Mononuclear cell (primary cell): ENCODE measurements around the gene TEX29. TPM values are rescaled to one million over a fixed set of nuclear protein-coding genes. Genes with fewer than 3 reads are reported as not detected.

Source experiments
- H3K27me3 ChIP-seq: 2 replicates; pipeline ENCODE4 v1.6.0; 2011; ENCODE audit warnings: low read length, control low read depth; ENCODE audit not compliant: insufficient read depth
- H3K4me1 ChIP-seq: 2 replicates; pipeline ENCODE4 v1.5.1; 2011; ENCODE audit warnings: mild to moderate bottlenecking, low read length, control low read depth; ENCODE audit not compliant: insufficient read depth
- H3K4me3 ChIP-seq: 2 replicates; pipeline ENCODE4 v1.5.1; 2011; ENCODE audit warnings: mild to moderate bottlenecking, low read length, moderate library complexity
- H3K9me3 ChIP-seq: 2 replicates; pipeline ENCODE4 v1.5.1; 2011; ENCODE audit warnings: low read depth, mild to moderate bottlenecking, control low read depth, low read length
- total RNA-seq: library from RNA; depleted of rRNA; stranded (reverse); fragments of >200 nt; gene quantifications from one replicate; pipeline ENCODE4 v1.2.3, GENCODE V29; 2012

Gene TEX29
- total RNA-seq, 1 donor, result 0.21 TPM

DNA sequence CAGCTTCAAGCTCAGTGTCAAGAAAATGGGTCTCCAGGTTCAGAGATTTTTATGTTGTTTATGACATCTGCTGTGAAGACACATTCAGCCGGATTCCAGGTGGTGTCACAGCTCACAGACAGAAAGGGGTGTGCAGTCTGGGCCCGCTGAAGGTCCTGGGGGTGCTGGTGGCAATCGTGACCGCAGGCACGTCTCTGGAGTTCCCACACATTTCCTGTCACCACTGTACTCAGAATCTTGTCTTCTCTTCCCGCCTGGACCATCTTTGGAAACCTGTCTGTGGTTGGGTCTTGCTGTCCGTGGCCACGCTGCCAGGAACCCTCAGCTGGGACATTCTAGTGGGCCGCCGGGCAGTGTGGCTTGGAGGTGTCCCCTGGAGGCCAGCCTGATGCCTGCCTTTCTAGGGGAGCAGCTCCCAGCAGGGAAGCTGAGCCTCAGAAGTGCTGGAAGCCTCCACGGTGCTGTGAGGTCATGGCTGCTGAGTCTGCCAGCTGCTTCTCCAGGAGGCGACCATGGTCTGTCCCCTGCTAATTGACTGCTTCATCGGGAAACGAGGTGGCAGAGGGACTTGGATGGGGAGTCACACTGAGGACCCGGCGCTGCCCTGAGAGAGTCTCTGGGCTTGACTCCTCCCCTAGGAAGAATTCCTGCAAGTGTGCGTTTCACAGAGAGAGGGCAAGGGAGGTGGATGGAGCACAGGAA lies 3.7 kb downstream of the TEX29 start:
- Histone ChIP-seq H3K4me1 (no peaks in the 10 kb centered on the region), H3K27me3 (no peaks in the 10 kb centered on the region), H3K9me3 (no peaks in the 10 kb centered on the region), H3K4me3 (no peak overlapping the region)

GRCh38 chr13:111324736-111325135 lies 4.3 kb downstream of the TEX29 start:
- Histone ChIP-seq H3K4me3 (no peak overlapping the region), H3K4me1 (no peaks in the 10 kb centered on the region), H3K27me3 (no peaks in the 10 kb centered on the region), H3K9me3 (no peaks in the 10 kb centered on the region)

DNA sequence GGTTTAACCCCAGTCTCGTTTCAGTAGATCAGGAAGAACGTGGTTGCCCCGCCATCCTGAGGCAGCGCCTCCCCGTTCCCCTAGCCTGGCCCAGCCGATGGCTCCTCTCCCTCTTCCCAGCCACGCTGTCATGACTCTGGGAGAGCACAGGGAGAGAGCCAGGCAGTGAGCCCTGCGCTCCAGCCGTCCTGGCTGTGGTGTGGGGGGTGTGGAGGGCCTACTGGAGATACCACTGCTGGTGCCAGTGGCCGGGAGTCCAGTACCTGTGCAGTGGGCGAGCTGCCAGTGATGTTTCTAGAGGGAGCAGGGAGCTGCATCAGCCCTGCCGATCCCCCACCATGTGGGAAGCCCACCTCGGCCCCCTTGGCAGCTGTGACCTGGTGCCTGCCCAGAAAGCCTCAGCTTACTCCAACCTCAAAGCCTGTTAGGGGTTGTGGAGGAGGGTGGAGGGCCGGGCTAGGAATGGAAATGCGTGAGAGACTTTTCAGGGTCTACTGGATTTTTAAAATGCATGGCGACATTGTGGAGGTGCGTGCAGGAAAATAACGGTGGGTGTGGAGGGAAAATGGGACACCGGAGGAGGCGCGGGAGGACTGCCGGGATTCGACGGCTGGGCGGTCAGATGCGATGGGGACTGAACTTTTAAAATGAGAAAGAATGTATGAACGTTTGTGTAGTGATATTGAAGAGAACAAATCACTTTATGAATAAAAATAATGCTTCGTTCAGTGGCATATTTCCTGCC lies 4.9 kb downstream of the TEX29 start:
- no peaks in the 10 kb centered on the region for H3K9me3 ChIP-seq
- H3K4me1 ChIP-seq, result no peaks in the 10 kb centered on the region
- H3K4me3 ChIP-seq, result no peak overlapping the region
- H3K27me3 ChIP-seq, result no peaks in the 10 kb centered on the region

- no peaks in the 10 kb centered on the region for H3K9me3 ChIP-seq
- H3K27me3 ChIP-seq, result no peaks in the 10 kb centered on the region
- H3K4me1 ChIP-seq, result no peaks in the 10 kb centered on the region
- no peak overlapping the region for H3K4me3 ChIP-seq
Observed at GRCh38 chr13:111325941-111326620, 5.6 kb downstream of the TEX29 start.

GRCh38 chr13:111326621-111326965 lies 6.2 kb downstream of the TEX29 start:
- Histone ChIP-seq H3K27me3 (no peaks in the 10 kb centered on the region), H3K4me1 (no peaks in the 10 kb centered on the region), H3K9me3 (no peaks in the 10 kb centered on the region), H3K4me3 (no peak overlapping the region)

DNA sequence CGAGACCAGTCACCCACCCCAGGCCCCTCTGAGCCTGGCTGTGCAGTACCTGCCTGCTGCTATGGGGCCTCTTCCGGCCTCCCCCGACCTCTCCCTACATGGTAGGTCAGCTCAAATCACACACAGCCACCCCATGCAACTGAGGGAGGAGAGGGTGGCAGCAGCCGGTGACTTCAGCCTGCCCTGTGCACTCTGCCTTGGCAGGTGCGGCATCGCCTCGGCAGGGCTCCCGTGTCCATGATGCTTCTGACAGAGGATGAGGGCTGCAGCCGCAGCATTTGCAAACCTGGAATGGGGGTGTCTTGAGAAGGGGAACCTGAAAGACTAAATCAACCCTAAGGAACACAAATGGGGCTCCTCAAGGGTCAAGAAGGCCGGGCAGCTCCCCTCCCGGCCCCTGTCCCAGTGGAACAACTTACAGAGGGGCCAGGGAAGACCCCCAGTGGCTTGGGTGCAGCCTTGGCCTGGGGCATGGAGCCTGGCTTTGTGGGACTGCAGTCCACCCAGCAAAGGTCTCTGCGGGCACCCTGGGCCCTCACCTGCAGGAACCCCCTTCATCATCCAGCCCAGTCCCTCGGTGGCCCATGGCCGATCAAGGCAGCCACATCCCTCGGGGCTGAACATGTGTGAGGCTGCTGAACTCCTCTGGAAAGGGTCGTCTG lies 6.7 kb downstream of the TEX29 start:
- H3K4me1 ChIP-seq, result no peaks in the 10 kb centered on the region
- H3K9me3 ChIP-seq, result no peaks in the 10 kb centered on the region
- H3K27me3 ChIP-seq, result no peaks in the 10 kb centered on the region
- H3K4me3 ChIP-seq, result no peak overlapping the region

DNA sequence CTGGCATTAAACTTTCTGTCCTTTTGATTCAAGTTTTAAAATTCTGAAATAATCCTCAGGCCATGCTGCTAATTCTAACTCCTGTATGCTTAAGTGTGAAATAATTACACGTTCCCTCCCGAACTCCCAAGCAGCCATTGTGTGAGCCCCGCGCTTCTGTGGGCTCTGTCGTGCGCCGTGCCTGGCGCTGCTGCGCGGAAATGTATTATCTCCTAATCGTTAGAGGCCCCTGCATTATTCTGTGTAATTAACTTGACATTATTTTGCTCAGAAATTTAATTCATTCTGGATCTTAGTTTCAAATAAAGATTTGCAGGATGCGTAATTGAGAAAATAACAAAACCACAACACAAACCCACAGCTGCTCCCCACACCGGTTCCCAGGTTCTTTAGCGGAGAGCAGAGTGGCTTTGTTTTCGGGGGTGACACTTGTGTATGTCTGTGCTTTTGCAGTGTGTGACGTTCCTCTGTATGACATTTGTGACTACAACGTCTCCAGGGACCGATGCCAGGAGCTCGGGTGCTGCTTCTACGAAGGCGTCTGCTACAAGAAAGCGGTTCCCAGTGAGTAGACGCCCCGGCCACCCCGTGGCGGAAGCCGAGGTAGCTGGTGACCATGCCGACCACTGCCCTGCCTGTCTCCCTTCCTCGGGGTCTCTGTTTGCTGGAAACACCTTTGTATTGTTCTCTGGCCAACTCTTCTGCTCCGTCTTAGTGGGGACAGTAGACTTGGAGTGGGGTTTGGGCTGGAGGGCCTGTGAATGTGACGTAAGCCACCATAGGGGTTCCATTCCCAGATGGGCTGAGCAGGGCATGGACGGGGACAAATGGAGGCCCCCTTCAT lies 7.5 kb downstream of the TEX29 start:
- Histone ChIP-seq H3K4me3 (no peak overlapping the region), H3K4me1 (no peaks in the 10 kb centered on the region), H3K9me3 (no peaks in the 10 kb centered on the region), H3K27me3 (no peaks in the 10 kb centered on the region)

DNA sequence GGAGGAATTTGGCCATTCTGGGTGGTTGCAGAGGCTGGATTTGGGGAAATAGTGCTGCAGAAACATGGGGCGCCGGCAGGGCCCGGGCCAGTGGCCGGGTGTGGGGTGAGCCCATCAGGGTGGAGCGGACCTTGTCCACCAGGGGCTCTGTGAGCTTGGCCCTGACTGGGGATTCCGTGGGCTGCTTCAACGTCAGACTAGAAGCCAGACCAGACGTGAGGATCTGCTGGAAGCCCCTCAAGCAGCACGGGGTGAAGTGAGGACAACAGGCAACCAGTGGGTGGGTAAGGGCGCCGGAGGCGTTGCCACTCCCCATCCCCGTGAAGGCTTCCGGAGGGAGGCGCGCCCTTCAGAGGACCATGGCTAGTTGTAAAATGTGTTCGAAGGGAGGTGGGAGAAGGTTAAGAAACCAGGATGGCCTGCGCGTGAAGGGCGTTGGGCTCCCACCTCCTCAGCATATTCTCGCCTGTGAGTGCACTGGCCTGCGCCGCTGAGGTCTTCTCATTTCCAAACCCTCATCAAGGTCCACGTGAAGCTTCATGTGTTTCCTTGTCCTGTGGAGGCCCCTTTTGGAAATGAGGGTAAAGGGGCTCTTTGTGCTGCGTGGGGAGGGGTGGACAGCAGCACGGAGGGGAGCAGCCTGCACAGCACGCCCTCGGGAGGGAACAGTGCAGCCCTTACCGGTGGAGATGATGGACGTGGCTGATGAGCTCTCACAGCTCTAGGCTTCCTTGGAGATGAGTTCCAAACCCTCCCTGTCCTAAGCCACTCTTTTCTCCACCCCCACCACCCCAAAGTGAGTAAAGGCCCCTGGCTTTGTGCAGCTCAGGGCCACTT lies 8.3 kb downstream of the TEX29 start:
- H3K9me3 ChIP-seq, result no peaks in the 10 kb centered on the region
- no peak overlapping the region for H3K4me3 ChIP-seq
- no peaks in the 10 kb centered on the region for H3K4me1 ChIP-seq
- H3K27me3 ChIP-seq, result no peaks in the 10 kb centered on the region

DNA sequence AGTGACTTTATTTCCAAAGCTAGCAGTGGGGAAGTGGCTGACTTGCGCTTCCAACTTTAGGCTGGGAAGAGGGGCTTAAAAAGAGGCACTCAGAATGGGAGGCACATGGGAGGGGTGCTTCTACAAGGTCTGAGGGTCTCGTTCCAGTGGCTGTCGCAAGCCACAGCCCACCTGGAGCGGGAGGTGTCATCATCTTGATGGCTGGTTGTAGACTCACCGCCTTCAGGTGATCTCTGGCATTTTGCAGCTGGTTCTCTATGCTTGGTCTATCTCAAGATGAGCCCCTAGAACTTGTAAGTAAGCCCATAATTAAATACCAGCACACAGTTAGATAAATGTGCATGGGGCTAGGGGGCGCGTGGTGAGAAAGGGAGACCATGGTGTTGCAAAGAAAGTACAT lies 9.2 kb downstream of the TEX29 start:
- H3K9me3 ChIP-seq, result peaks cover 7% of the 10 kb centered on the region

GRCh38 chr13:111330066-111330610 lies 9.7 kb downstream of the TEX29 start:
- H3K27me3 ChIP-seq, result no peaks in the 10 kb centered on the region
- H3K9me3 ChIP-seq, result peaks cover 7% of the 10 kb centered on the region
- H3K4me3 ChIP-seq, result no peak overlapping the region

More for the DNA sequence above, 9.2 kb downstream of the TEX29 start:
- H3K27me3 ChIP-seq, result no peaks in the 10 kb centered on the region
- H3K4me1 ChIP-seq, result no peaks in the 10 kb centered on the region
- H3K4me3 ChIP-seq, result no peak overlapping the region

GRCh38 chr13:111335298-111335697 lies 14.9 kb downstream of the TEX29 start:
- Histone ChIP-seq H3K27me3 (no peaks in the 10 kb centered on the region), H3K9me3 (peaks cover 7% of the 10 kb centered on the region), H3K4me1 (no peaks in the 10 kb centered on the region), H3K4me3 (no peak overlapping the region)

More at GRCh38 chr13:111330066-111330610, 9.7 kb downstream of the TEX29 start:
- no peaks in the 10 kb centered on the region for H3K4me1 ChIP-seq

DNA sequence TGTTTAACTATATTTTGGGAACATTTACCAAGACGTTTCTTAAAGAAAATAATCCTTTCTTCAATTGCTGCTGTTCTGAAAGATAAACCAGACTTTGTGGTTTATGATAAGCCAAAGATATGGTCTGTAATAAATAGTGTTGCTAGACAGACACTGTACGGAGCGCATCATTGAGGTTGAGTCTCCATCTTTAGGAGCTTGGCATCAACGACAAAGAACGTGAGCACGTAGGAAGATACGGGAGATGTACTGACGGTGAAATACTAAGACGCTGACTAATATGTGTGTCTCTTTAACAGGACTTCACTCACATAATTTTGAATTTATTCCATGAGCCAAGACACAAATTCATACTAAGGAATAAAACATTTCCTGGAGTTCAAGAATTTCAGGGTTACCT lies 16.2 kb downstream of the TEX29 start:
- H3K4me1 ChIP-seq, result no peaks in the 10 kb centered on the region
- no peak overlapping the region for H3K4me3 ChIP-seq
- peaks cover 7% of the 10 kb centered on the region for H3K9me3 ChIP-seq
- H3K27me3 ChIP-seq, result no peaks in the 10 kb centered on the region

DNA sequence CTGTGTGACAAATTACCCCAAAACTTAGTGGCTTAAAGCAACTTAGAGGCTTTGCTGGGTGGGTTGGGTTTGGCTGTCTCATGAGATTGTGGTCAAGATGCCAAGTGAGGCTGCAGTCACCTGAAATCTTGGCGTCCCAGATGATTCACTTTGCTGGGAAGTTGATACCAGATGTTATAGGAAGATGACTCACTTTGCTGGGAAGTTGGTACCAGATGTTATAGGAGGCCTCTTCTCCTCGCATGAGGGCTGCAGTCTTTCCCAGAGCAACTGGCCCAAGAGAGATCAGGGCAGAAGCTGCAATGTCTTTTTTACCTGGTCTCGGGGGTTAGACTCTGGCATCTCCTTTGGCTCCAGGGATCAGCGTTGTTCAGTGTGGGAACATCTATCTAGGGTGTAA lies 16.8 kb downstream of the TEX29 start:
- H3K4me1 ChIP-seq, result no peaks in the 10 kb centered on the region
- H3K4me3 ChIP-seq, result no peak overlapping the region
- no peaks in the 10 kb centered on the region for H3K27me3 ChIP-seq
- H3K9me3 ChIP-seq, result peaks cover 7% of the 10 kb centered on the region
